HG02623 (cell line): ENCODE measurements around the gene ZFAND4.
A peak's percentile ranks its signal among the peaks of the same experiment; 100 is the strongest.
"Not testable (repeated sequence)": the region's sequence is repeated elsewhere in the genome, so short reads cannot be mapped to it uniquely, and the experiment has no call there.

Source experiments
- ATAC-seq: cut with Tn5 transposase; IDR thresholded peaks from one replicate; pipeline ENCODE4 v1.9.1; 2021; ENCODE audit warnings: moderate library complexity; ENCODE audit not compliant: unreplicated experiment

The ZFAND4 gene

GRCh38 chr10:45672181-45673073, at the start of gene ZFAND4:
Gene ZFAND4, minus strand, starts transcription at chr10:45672772. Its CDS starts 9,047 bp downstream, at chr10:45663725.
- ATAC-seq = peak; percentile 96

GRCh38 chr10:45721503-45721902, 48.9 kb upstream of the ZFAND4 start:
- ATAC-seq = not testable (repeated sequence)

DNA sequence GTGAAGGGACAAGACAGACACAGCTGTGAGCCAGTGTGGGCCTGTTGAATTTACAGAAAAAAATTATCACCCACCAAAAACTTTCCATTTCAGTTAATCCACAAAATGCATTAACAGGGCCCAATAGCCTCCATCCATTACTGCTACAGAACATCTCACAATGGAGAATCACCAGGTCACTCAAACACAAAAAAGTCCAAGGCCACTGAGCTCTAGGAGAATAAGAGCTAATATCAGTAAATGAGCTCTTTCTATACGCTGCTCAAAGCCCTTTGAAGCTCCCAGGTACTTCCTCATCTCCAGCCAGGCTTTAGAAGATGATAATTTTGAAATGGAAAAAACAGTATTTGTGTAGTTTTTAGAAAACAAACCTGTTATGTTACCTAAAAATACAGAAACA, 45.1 kb upstream of the ZFAND4 start:
- ATAC-seq = not testable (repeated sequence)

GRCh38 chr10:45717053-45717452, 44.5 kb upstream of the ZFAND4 start:
- ATAC-seq = not testable (repeated sequence)

DNA sequence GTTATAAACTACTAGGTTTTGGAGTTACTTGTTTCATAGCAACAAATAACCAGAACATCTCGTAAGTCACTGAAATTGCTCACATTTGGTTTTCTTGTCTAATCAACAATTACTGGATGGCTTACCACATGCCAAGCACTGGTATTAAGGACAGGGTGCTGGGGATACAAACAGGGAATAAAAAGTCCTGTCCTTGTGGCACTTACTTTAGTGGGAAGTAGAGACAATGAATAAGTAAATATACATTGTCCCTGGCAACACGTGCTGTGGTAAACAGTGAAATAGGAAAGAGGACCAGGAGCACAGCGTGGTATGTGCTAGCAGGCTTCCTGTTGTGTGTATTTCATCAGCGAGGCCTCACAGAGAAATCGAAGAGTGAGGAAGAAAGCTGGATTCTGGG, 38.7 kb upstream of the ZFAND4 start:
- ATAC-seq = not testable (repeated sequence)

- ATAC-seq = peak; percentile 75
Measured at GRCh38 chr10:45710200-45710796, 37.7 kb upstream of the ZFAND4 start.

- ATAC-seq = not testable (repeated sequence)
Measured at GRCh38 chr10:45678467-45678866, 5.9 kb upstream of the ZFAND4 start.

DNA sequence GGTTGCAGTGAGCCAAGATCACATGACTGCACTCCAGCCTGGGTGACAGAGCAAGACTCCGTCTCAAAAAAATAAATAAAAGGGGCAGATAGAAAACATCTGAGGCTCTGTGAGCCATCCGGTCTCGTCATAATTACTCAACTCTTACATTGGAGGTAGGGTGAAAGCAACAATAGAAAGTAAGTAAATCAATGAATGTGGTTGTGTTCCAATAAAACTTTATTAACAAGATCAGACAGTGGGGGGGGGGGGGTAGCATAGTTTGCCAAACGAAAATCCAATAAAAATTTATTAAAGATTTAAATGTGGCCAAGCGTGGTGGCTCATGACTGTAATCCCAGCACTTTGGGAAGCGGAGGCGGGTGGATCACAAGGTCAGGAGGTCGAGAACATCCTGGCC, 2.8 kb upstream of the ZFAND4 start:
- no peak for ATAC-seq

DNA sequence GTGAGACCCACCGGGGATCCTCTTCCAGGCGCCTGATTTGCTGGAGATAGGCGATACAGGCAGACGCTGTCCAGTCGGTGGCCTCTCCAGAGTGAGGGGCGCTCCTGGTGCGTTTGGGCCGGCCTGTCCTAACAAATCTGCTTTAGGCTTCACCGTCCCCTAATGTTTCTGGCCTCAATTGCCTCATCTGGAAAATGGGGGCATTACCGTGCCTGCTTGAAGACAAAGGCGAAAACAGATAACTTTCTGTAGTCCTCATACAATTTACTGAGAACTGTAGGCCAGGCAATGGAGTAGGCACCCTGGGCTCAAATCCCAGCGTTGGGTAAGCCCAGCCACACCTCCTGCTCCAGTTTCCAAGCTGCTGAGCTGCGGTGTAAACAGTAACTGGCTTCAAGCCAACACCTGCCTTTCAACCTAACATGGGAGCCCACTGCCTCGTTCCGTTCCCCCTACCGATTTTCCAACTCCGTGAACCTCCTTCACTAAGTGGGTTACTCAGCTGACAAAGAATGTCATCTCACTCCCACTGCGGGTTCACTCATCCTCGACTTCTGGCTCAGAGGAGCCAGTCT, 589 bp upstream of the ZFAND4 start:
- ATAC-seq = no peak

GRCh38 chr10:45671300-45671699, 1.3 kb downstream of the ZFAND4 start:
- not testable (repeated sequence) for ATAC-seq

GRCh38 chr10:45669897-45670296, 2.7 kb downstream of the ZFAND4 start:
- not testable (repeated sequence) for ATAC-seq

GRCh38 chr10:45660876-45661411, 11.6 kb downstream of the ZFAND4 start:
- ATAC-seq = no peak

- ATAC-seq = no peak
Measured at GRCh38 chr10:45657033-45657926, 15.3 kb downstream of the ZFAND4 start.

GRCh38 chr10:45655219-45655618, 17.4 kb downstream of the ZFAND4 start:
- no peak for ATAC-seq

GRCh38 chr10:45654753-45655141, 17.8 kb downstream of the ZFAND4 start:
- not testable (repeated sequence) for ATAC-seq

DNA sequence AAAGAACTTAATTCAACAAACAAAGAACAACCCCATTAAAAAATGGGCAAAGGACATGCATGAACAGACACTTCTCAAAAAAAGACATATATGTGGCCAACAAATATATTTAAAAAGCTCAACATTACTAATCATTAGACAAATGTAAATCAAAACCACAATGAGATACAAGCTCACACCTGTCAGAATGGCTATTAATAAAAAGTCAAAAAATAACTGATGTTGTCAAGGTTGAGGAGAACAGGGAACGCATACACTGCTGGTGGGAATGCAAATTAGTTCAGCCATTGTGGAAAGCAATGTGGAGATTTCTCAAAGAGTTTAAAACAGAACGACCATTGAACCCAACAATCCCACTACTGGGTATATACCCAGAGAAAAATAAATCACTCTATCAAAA, 19.1 kb downstream of the ZFAND4 start:
- peak; percentile 56 for ATAC-seq

DNA sequence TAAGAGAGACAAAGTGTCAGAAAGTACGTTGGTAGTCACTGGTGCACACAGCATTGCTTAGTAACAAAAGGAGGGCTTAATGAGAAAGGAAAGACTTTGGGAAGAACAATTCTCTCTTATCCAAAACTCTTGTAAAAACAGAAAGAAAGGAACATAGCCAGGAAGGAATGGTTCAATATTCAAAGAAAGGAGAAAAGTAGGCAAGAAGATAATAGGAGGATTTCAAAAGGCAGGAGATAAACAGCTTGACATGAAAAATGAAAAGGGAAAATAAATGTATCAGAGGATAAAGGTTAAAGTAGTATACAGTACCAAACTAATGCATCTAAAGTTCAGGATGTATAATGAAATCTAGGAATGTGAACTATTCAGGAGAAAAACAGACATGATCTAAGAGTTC, 20.1 kb downstream of the ZFAND4 start:
- ATAC-seq = no peak

DNA sequence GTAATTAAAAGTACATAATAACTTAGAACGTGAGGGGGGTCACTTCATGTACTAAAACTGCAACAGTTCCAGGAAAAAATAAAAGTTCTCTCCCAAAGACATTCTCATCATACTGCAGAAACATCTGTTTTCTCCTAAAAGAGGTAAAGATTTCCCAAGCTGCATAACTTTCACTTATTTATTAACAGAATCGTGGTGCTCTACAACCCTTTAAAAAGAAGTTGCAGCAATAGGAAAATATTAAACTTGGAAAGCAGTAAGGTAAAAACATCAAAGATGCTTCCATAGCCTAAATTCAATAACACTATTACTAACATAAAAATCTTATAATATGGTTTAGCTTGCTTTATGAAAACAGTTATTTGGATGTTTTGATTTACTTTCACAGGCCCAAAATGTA, 23.3 kb downstream of the ZFAND4 start:
- ATAC-seq = no peak

DNA sequence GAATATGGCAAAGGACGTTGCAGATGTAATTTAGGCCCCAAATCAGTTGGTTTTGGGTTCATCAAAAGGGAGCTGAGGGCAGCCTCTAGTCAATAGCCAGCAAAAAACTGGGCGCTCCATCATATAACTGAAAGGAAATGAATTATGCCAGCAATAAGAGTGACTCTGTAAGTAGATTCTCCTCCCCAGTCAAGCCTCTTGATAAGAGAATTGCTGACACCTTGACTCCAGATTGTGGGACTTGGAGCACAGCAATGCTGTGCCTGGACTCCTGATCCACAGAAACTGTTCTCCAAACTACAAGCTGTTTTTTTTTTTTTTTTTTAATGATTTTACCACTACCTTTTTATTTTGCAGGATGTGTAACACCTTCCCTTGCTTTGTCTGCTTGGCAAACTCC, 25.5 kb downstream of the ZFAND4 start:
- no peak for ATAC-seq

DNA sequence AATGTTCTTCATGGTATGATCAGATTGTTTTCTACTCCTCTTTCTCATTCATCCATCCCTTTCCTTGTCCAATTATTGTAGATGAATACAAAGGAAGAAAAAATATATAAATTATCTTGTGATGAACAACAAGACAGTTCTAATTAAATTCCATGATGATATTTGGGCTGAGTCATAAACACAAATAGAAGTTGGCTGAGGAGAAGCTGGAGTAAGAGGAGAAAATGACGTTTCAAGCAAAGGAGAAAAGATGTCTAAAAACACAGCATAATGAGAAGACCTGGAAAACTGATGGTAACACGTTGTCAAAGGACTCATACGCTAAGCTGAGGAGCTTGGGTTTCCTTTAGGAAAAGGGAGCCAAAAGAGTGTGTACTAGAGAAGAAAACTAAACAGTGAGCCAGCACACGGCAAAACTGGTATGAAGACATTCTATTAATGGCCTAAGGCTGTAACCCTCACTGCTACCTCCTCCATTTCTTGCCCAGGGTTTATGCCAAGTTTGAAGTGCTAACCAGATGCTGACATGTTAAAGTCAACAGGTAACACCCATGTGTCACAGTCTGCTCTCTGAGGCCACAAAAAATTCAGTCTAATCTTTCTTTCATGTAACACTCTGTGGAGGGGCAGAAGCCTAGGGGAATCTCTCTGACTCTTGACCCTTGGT, 26.1 kb downstream of the ZFAND4 start:
- ATAC-seq = no peak
